Adipocyte (in vitro differentiated cells): ENCODE results near the gene TIMP1.
A peak's percentile ranks its signal among the peaks of the same experiment; 100 is the strongest.

ENCODE experiments used
- DNase-seq: peaks from one replicate; pipeline ENCODE4 v3.0.0-alpha.2; 2015; ENCODE audit warnings: low read depth
- H3K27me3 ChIP-seq: replicated peaks from 2 replicates; pipeline ENCODE4 v1.7.0; 2013; ENCODE audit warnings: mild to moderate bottlenecking, low read length, moderate library complexity; ENCODE audit not compliant: control insufficient read depth, insufficient read depth
- H3K36me3 ChIP-seq: 2 replicates; pipeline ENCODE4 v1.7.0; 2013; ENCODE audit warnings: low read length, mild to moderate bottlenecking, moderate library complexity; ENCODE audit not compliant: control insufficient read depth, insufficient read depth, severe bottlenecking
- H3K4me1 ChIP-seq: 2 replicates; pipeline ENCODE4 v1.7.0; 2013; ENCODE audit warnings: mild to moderate bottlenecking, low read length, moderate library complexity; ENCODE audit not compliant: control insufficient read depth, insufficient read depth
- H3K4me3 ChIP-seq: 2 replicates; pipeline ENCODE4 v1.7.0; 2013; ENCODE audit warnings: mild to moderate bottlenecking, low read length, moderate library complexity
- H3K9ac ChIP-seq: 2 replicates; pipeline ENCODE4 v1.7.0; 2013; ENCODE audit warnings: mild to moderate bottlenecking, low read length, moderate library complexity
- H3K9me3 ChIP-seq: 2 replicates; pipeline ENCODE4 v1.7.0; 2013; ENCODE audit warnings: mild to moderate bottlenecking, low read length, moderate library complexity; ENCODE audit not compliant: control insufficient read depth

TIMP1 gene

DNA sequence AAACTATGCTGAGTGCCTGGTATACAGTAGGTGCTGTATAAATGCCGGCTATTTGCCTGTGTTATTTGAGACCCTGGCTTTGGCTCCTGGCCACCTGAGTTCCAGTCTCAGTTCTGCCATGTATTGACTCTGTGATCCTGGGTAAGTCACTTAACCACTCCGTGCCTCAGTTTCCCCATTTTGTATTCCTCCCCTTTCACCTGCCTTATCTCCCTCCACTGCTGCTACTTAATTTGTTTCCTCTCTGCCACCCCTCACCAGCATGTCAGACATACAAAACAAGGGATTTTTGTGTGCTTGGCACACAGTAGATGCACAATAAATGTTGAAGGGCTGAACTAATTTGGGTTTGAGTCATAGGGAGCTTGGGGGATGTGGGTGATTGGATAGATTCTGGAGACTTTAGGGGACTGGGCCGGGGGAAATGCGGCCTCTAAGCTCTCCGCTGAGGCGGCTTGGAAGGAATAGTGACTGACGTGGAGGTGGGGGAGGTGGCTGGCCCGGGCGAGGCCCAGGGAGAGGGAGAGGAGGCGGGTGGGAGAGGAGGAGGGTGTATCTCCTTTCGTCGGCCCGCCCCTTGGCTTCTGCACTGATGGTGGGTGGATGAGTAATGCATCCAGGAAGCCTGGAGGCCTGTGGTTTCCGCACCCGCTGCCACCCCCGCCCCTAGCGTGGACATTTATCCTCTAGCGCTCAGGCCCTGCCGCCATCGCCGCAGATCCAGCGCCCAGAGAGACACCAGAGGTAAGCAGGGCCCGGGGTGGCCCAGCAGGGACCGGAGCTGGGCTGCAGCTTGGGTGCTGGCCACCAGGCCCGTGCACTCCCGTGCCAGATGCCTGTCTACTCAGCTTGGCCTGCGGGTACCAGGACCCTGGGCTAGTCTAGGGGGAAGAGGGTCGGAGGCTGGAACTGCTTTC lies at the start of gene TIMP1:
TSS of gene TIMP1 (plus strand) at position 706 of the 917 bp plus-strand sequence. CDS start 980 bp downstream, outside the sequence.
- Histone ChIP-seq H3K4me1 (peaks cover 26% of the 10 kb centered on the region), H3K4me3 (peak within 1 kb of the TSS; percentile 80), H3K9ac (peak within 1 kb of the TSS; percentile 86), H3K36me3 (peaks cover 11% of the 10 kb centered on the region), H3K27me3 (no peaks in the 10 kb centered on the region), H3K9me3 (no peaks in the 10 kb centered on the region)
- DNase-seq: peak; percentile 94

DNA sequence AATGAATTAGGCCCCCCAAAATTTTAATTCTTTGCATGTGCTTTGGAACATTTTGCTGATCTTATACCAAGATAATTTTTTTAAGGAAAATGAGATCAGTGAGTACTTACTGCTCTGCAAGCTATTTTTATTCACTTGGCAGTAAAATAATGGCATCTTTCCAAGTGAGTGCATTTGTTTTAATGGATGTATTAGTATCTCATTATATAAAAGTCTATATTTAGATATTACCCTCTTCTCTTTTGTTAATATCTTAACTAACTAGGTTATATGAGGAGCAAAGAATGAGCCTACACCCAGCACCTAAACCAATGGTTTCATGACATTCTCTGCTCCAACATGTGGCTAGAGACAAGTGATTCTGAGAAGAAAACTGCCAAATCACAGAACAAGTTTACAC lies 42.4 kb upstream of the TIMP1 start:
- no peak for DNase-seq
- no peak overlapping the region for H3K4me3 ChIP-seq
- peaks cover 3% of the 10 kb centered on the region for H3K9me3 ChIP-seq
- H3K9ac ChIP-seq: no peak overlapping the region
- H3K36me3 ChIP-seq: no peaks in the 10 kb centered on the region
- peaks cover 12% of the 10 kb centered on the region for H3K4me1 ChIP-seq
- H3K27me3 ChIP-seq: peaks cover 6% of the 10 kb centered on the region

- Histone ChIP-seq H3K36me3 (no peaks in the 10 kb centered on the region), H3K9ac (peak overlapping the region; percentile 65), H3K4me3 (peak overlapping the region; percentile 55), H3K27me3 (peaks cover 6% of the 10 kb centered on the region), H3K9me3 (peaks cover 3% of the 10 kb centered on the region), H3K4me1 (peaks cover 12% of the 10 kb centered on the region)
- peak; percentile 92 for DNase-seq
These were observed 41.3 kb upstream of the TIMP1 start for GRCh38 chrX:47540754-47541538.

GRCh38 chrX:47543496-47543895 lies 38.7 kb upstream of the TIMP1 start:
- H3K36me3 ChIP-seq: no peaks in the 10 kb centered on the region
- H3K27me3 ChIP-seq: peaks cover 3% of the 10 kb centered on the region
- no peak overlapping the region for H3K9ac ChIP-seq
- H3K4me3 ChIP-seq: no peak overlapping the region
- peaks cover 12% of the 10 kb centered on the region for H3K4me1 ChIP-seq
- DNase-seq: no peak
- no peaks in the 10 kb centered on the region for H3K9me3 ChIP-seq

DNA sequence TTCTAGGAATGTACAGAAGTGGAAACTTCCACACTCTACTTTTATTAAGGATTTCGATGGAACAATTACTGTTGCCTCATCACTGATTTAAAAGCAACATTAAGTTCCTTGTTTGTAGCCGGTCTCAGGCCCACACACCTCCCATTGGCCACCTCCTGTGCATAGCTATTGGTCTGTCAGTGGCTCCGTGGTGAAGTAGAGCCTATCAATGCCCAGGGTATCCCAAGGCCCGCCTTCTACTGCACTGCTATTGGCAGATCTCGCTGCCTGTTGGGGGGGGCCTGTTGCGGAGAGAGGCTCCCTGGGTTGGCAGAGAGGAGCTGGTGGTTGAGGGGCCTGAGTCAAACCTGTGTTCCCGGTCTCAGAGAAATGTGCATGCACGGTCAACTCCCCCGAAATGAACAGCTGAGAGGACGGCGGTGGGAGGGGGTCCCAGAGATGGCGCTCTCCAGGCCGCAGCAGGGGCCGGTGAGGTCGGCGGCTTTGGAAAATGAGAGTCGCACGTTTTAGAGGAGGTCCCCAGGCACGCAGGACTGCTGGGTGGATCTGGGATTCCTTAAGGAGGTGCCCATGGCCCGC lies 26.1 kb upstream of the TIMP1 start:
- Histone ChIP-seq H3K9ac (peak overlapping the region; percentile 83), H3K4me3 (peak overlapping the region; percentile 76), H3K4me1 (peaks cover 5% of the 10 kb centered on the region), H3K27me3 (peaks cover 7% of the 10 kb centered on the region), H3K36me3 (no peaks in the 10 kb centered on the region), H3K9me3 (no peaks in the 10 kb centered on the region)
- DNase-seq: peak; percentile 92

DNA sequence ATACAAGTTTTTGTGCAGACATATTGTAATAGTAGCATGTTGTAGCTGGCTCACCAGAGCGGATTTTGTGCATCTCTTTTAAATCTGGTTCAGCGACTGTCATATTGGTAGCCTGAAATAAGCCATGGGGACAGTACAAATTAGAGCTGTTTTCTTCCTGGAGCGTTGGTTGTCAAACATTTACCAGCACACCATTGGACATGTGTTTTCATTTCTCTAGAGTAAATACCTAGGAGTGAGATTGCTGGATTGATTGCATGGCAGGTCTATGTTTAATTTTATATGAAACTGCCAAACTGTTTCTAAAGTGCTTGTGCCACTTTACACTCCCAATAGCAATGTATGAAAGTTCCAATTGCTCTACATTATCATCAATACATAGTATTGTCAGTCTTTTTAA lies 23.8 kb upstream of the TIMP1 start:
- Histone ChIP-seq H3K4me1 (peaks cover 5% of the 10 kb centered on the region), H3K4me3 (no peak overlapping the region), H3K27me3 (peaks cover 3% of the 10 kb centered on the region), H3K36me3 (peaks cover 5% of the 10 kb centered on the region), H3K9me3 (no peaks in the 10 kb centered on the region), H3K9ac (no peak overlapping the region)
- no peak for DNase-seq

DNA sequence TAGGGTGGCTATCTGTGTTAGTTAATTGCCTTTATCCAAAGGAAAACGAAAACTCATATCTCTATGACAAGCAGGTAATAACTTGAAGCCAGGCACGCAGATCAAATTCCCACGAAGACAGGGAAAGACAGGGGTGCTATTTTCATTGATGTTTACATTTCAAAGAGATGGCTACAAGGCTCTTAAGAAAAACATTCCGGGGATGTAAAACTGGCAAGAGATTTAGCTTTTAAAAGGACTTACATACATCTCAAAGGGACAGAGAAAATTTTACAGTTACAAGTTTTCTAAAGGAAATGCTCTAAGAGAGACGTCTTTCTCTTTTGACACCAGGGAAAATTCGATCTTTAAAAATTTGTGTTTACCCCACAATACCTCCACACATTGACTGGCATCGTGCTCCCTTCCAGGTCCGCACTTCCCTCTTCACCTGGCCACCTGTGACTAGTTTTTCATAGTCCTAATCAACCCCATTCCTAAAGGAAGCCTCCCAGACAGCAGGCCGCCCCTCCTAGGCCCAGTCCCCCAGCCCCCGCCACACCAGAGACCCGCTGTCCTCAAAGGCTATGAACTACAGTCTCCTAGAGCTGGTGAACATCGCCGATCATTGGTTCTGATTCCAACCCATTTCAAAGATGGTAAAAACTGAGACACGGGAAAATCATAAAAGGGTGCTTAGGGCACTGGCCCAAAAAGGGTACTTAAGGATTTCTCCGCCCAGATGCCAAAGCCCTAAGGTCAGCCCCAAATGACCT lies 21.9 kb upstream of the TIMP1 start:
- Histone ChIP-seq H3K4me3 (peak overlapping the region; percentile 92), H3K27me3 (peaks cover 3% of the 10 kb centered on the region), H3K36me3 (peaks cover 21% of the 10 kb centered on the region), H3K4me1 (peaks cover 5% of the 10 kb centered on the region), H3K9me3 (no peaks in the 10 kb centered on the region), H3K9ac (peak overlapping the region; percentile 87)
- no peak for DNase-seq

- peak within 1 kb of the TSS; percentile 92 for H3K4me3 ChIP-seq
- DNase-seq: peak; percentile 98
- peaks cover 3% of the 10 kb centered on the region for H3K27me3 ChIP-seq
- H3K4me1 ChIP-seq: peaks cover 5% of the 10 kb centered on the region
- peaks cover 22% of the 10 kb centered on the region for H3K36me3 ChIP-seq
- peak within 1 kb of the TSS; percentile 87 for H3K9ac ChIP-seq
- no peaks in the 10 kb centered on the region for H3K9me3 ChIP-seq
These were observed 21.1 kb upstream of the TIMP1 start, which contains the start of gene ARAF for GRCh38 chrX:47560934-47561658. TSS of gene ARAF (plus strand) at chrX:47561205. CDS start at chrX:47562968, 1,763 bp downstream.

- peak overlapping the region; percentile 87 for H3K9ac ChIP-seq
- no peaks in the 10 kb centered on the region for H3K9me3 ChIP-seq
- peaks cover 3% of the 10 kb centered on the region for H3K27me3 ChIP-seq
- peak overlapping the region; percentile 92 for H3K4me3 ChIP-seq
- DNase-seq: no peak
- peaks cover 3% of the 10 kb centered on the region for H3K4me1 ChIP-seq
- peaks cover 24% of the 10 kb centered on the region for H3K36me3 ChIP-seq
These were observed 20.5 kb upstream of the TIMP1 start for GRCh38 chrX:47561659-47562151.
